Mesothelial cell of epicardium (in vitro differentiated cells): Measurements from ENCODE around the gene POLDIP3. TPM values are rescaled to one million over a fixed set of nuclear protein-coding genes. Genes with fewer than 3 reads are reported as not detected.
A peak's percentile ranks its signal among the peaks of the same experiment; 100 is the strongest.

ENCODE experiments used
- DNase-seq, 2 experiments: peaks; one replicate each; pipeline ENCODE4 v3.0.0; 2021; ENCODE audit warnings: low spot score in 2 of 2; ENCODE audit not compliant: unreplicated experiment in 2 of 2
- H3K27ac Mint-ChIP-seq: 2 replicates; pipeline ENCODE4 v1.8.0; 2021; ENCODE audit warnings: mixed read lengths
- H3K27me3 Mint-ChIP-seq: 2 replicates; pipeline ENCODE4 v1.8.0; 2021; ENCODE audit warnings: low read depth, mixed read lengths
- H3K36me3 Mint-ChIP-seq: 2 replicates; pipeline ENCODE4 v1.8.0; 2021; ENCODE audit warnings: mixed read lengths
- H3K4me1 Mint-ChIP-seq: 2 replicates; pipeline ENCODE4 v1.8.0; 2021; ENCODE audit warnings: mixed read lengths
- H3K4me3 Mint-ChIP-seq: 2 replicates; pipeline ENCODE4 v1.8.0; 2021; ENCODE audit warnings: mild to moderate bottlenecking, moderate library complexity, mixed read lengths
- H3K9me3 Mint-ChIP-seq: 2 replicates; pipeline ENCODE4 v1.8.0; 2021; ENCODE audit warnings: mixed read lengths
- total RNA-seq: library from RNA; stranded (reverse); gene quantifications from 3 replicates; pipeline ENCODE4 v1.2.1, GENCODE V29; 2021
- TF ChIP-seq, protein P1 (sequence below): fragments of 200-600 bp; sonication (generic); IDR thresholded peaks from one replicate; pipeline ENCODE4 v1.5.0; 2021; ENCODE audit warnings: antibody characterized with exemption; ENCODE audit not compliant: unreplicated experiment

Gene POLDIP3
- total RNA-seq, 1 donor from 2014 or later, result 87.2 TPM

DNA sequence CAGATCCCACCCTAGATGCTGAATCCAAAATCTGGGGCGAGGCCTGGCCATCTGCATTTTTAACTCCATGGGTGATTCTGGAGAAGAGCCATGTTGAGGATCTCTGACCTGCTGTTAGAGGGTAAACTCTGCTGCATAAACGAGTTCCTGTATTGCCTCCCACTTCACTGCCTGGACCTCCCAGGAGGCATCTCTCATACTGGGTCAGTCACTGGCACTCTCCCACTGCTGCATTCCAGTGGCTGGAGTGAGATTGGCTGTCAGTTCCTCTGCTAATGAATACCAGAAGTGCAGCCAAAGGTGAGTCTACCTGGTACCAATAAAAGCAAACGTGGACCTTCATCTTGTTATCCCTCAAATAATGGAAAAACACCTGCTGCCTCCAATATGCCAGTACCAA, 10.3 kb downstream of the POLDIP3 start:
- Mint-ChIP-seq H3K36me3 (peaks cover 32% of the 10 kb centered on the region), H3K27me3 (no peaks in the 10 kb centered on the region), H3K4me3 (no peak overlapping the region), H3K27ac (peak overlapping the region; percentile 34), H3K4me1 (peaks cover 10% of the 10 kb centered on the region), H3K9me3 (peaks cover 3% of the 10 kb centered on the region)
- no peak for DNase-seq
- TF ChIP-seq, protein P1, sequence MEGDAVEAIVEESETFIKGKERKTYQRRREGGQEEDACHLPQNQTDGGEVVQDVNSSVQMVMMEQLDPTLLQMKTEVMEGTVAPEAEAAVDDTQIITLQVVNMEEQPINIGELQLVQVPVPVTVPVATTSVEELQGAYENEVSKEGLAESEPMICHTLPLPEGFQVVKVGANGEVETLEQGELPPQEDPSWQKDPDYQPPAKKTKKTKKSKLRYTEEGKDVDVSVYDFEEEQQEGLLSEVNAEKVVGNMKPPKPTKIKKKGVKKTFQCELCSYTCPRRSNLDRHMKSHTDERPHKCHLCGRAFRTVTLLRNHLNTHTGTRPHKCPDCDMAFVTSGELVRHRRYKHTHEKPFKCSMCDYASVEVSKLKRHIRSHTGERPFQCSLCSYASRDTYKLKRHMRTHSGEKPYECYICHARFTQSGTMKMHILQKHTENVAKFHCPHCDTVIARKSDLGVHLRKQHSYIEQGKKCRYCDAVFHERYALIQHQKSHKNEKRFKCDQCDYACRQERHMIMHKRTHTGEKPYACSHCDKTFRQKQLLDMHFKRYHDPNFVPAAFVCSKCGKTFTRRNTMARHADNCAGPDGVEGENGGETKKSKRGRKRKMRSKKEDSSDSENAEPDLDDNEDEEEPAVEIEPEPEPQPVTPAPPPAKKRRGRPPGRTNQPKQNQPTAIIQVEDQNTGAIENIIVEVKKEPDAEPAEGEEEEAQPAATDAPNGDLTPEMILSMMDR, result no peak

DNA sequence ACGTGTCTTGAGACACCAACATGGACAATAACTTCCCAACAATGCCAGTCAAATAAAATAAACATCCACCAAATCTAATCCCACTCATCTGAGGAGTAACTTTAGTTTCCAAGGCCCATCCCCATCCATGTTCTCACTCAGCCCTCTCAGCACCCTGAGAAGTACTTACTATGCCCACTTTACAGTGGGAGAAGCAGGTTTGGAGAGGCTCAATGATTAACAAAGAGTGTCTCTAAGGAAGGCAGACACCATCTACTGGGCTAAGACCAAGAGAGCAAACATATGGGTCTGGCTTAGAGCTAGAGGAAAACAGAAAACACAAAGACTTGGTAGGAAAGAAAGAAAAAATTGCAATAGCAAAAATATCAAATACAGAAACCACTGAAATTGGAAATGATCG, 11.3 kb downstream of the POLDIP3 start:
- H3K27ac Mint-ChIP-seq, result peak overlapping the region; percentile 11
- no peak overlapping the region for H3K4me3 Mint-ChIP-seq
- peaks cover 39% of the 10 kb centered on the region for H3K36me3 Mint-ChIP-seq
- H3K9me3 Mint-ChIP-seq, result peaks cover 3% of the 10 kb centered on the region
- TF ChIP-seq, protein P1, result no peak
- no peaks in the 10 kb centered on the region for H3K27me3 Mint-ChIP-seq
- H3K4me1 Mint-ChIP-seq, result peaks cover under 1% of the 10 kb centered on the region
- no peak for DNase-seq

DNA sequence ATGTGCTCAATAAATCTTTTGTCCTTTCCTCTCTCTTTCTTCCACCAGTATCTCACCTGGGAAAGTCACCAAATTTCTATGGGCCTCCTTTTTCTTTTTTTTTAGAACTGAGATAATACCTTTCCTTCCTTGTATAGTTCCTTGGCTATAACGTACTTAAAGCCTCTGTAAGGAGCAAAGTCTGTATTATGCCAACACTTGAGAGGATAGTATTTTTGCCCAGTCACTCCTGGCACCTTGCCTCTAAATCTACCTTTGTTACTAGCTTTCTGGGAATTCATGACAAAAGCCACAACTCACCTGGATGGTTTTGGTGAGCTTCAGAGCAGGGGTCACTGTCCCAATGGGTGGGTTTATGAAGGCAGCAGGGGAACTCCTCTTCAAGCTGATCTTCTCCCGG, 12.2 kb downstream of the POLDIP3 start:
- DNase-seq, result no peak
- no peaks in the 10 kb centered on the region for H3K4me1 Mint-ChIP-seq
- H3K9me3 Mint-ChIP-seq, result peaks cover 3% of the 10 kb centered on the region
- H3K27ac Mint-ChIP-seq, result no peak overlapping the region
- no peak overlapping the region for H3K4me3 Mint-ChIP-seq
- no peaks in the 10 kb centered on the region for H3K27me3 Mint-ChIP-seq
- peaks cover 35% of the 10 kb centered on the region for H3K36me3 Mint-ChIP-seq
- TF ChIP-seq, protein P1, result no peak

DNA sequence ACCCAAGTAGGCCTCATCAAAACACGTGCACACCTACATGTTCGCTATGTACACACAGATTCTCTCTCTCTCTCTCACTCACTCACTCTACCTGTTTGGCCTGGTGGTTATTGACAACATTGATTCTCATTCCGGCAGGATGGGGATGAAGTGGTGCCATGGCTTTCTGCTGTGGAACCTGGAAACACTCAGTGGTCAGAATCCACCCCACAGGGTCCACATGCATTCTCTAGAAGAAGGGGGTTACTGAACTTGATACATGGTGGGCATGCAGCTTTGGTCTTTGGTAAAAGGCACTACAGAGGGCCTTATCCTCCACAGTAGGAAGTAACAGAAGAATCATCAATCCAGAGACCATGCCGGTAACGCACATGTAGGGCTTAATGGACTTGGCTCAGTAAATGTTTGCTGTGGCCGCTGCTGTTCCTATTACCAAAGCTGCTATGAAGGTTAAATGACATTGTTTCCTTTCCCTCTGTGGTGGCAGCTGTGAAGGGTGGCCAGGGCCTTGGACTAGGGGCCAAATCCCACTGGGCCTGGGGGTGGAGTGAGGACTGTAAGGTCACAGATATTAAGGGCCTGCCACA, 12.7 kb downstream of the POLDIP3 start:
- H3K4me1 Mint-ChIP-seq, result no peaks in the 10 kb centered on the region
- H3K9me3 Mint-ChIP-seq, result peaks cover 3% of the 10 kb centered on the region
- peaks cover 40% of the 10 kb centered on the region for H3K36me3 Mint-ChIP-seq
- TF ChIP-seq, protein P1, result no peak
- H3K27ac Mint-ChIP-seq, result no peak overlapping the region
- DNase-seq, result no peak
- H3K27me3 Mint-ChIP-seq, result no peaks in the 10 kb centered on the region
- H3K4me3 Mint-ChIP-seq, result no peak overlapping the region

DNA sequence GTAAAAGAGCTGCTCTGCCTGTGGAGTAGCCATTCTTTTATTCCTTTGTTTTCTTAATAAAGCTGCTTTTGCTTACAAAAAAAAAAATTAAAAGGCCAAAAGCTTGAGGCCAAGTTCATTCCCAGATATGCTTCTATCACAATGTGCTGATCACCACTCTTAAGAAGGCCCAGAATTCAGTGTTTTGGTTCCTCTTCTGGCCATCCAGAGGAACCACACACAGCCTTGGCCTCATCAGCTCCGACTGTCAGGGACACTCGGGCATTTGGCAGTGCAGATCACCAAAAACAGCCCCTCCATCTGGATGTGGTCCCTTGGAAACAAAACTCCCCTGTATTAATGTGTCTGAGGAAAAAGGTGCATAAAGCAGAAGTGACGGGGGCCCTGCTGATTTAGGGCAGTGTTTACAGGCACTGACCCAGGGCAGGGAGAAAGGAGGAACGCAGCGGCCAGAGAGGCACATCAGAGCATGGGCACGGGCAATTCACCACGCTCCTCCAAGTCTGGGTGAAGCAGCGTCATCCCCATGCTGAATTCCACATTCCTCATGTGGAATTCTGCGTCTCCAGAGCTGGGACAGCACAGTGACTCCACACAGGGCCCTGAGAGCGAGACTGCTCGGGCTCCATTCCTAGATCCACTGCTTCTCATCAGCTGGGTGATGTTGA, 17.7 kb downstream of the POLDIP3 start:
- TF ChIP-seq, protein P1, result no peak
- H3K27ac Mint-ChIP-seq, result peak overlapping the region; percentile 74
- peaks cover 50% of the 10 kb centered on the region for H3K36me3 Mint-ChIP-seq
- H3K9me3 Mint-ChIP-seq, result no peaks in the 10 kb centered on the region
- no peaks in the 10 kb centered on the region for H3K4me1 Mint-ChIP-seq
- no peaks in the 10 kb centered on the region for H3K27me3 Mint-ChIP-seq
- DNase-seq, result no peak
- H3K4me3 Mint-ChIP-seq, result no peak overlapping the region
